Mucosa of rectum (tissue), 2 donors: ENCODE results near the gene HS3ST6.
"Not testable (repeated sequence)": the region's sequence is repeated elsewhere in the genome, so short reads cannot be mapped to it uniquely, and the experiment has no call there.

Source experiments
- H3K27ac ChIP-seq, 2 donors: one replicate each; pipeline ENCODE4 v1.7.0; 2013; ENCODE audit warnings: inconsistent platforms in 2 of 2, low read depth in 2 of 2, low read length in 2 of 2
- H3K27me3 ChIP-seq, 2 donors: one replicate each; pipeline ENCODE4 v1.7.0; 2013; ENCODE audit warnings: low read length in 2 of 2; ENCODE audit not compliant: control insufficient read depth in 2 of 2, insufficient read depth in 2 of 2
- H3K36me3 ChIP-seq, 2 donors: one replicate each; pipeline ENCODE4 v1.7.0; 2013; ENCODE audit warnings: low read length in 2 of 2; ENCODE audit not compliant: control insufficient read depth in 2 of 2, insufficient read depth in 2 of 2
- H3K4me1 ChIP-seq, 2 donors: one replicate each; pipeline ENCODE4 v1.7.0; 2013; ENCODE audit warnings: low read length in 2 of 2, mild to moderate bottlenecking in 1 of 2; ENCODE audit not compliant: control insufficient read depth in 2 of 2, insufficient read depth in 2 of 2
- H3K4me3 ChIP-seq, 2 donors: one replicate each; pipeline ENCODE4 v1.7.0; 2013; ENCODE audit warnings: low read length in 2 of 2
- H3K9ac ChIP-seq, 2 donors: one replicate each; pipeline ENCODE4 v1.7.0; 2013; ENCODE audit warnings: low read length in 2 of 2, low read depth in 1 of 2, mild to moderate bottlenecking in 1 of 2
- H3K9me3 ChIP-seq, 2 donors: one replicate each; pipeline ENCODE4 v1.7.0; 2013; ENCODE audit warnings: low read length in 2 of 2; ENCODE audit not compliant: control insufficient read depth in 2 of 2
- donor health status: healthy.
- donor health status: Normal muscosa, but diverticular disease.

The HS3ST6 gene

GRCh38 chr16:1907226-1907860, 10.9 kb downstream of the HS3ST6 start:
- no peaks in the 10 kb centered on the region for H3K27me3 ChIP-seq
- H3K4me1 ChIP-seq = peaks cover 18% of the 10 kb centered on the region in 2 donors
- H3K9ac ChIP-seq = no peak overlapping the region
- no peak overlapping the region for H3K27ac ChIP-seq
- H3K4me3 ChIP-seq = no peak overlapping the region
- no peaks in the 10 kb centered on the region for H3K9me3 ChIP-seq
- no peaks in the 10 kb centered on the region for H3K36me3 ChIP-seq

- Histone ChIP-seq H3K9ac (no peak overlapping the region), H3K27me3 (no peaks in the 10 kb centered on the region)
Measured at GRCh38 chr16:1906846-1907165, 11.4 kb downstream of the HS3ST6 start.

GRCh38 chr16:1906055-1906845, 12.0 kb downstream of the HS3ST6 start:
- no peaks in the 10 kb centered on the region for H3K36me3 ChIP-seq
- no peaks in the 10 kb centered on the region for H3K9me3 ChIP-seq
- H3K27me3 ChIP-seq = no peaks in the 10 kb centered on the region
- no peak overlapping the region for H3K9ac ChIP-seq
- no peak overlapping the region for H3K4me3 ChIP-seq
- peaks cover 10 to 13% of the 10 kb centered on the region in 2 donors for H3K4me1 ChIP-seq
- H3K27ac ChIP-seq = no peak overlapping the region

More at GRCh38 chr16:1906846-1907165, 11.4 kb downstream of the HS3ST6 start:
- no peaks in the 10 kb centered on the region for H3K9me3 ChIP-seq
- H3K36me3 ChIP-seq = no peaks in the 10 kb centered on the region
- no peak overlapping the region for H3K4me3 ChIP-seq
- no peak overlapping the region for H3K27ac ChIP-seq
- H3K4me1 ChIP-seq = peaks cover 13% of the 10 kb centered on the region in 2 donors

GRCh38 chr16:1903845-1904840, 14.1 kb downstream of the HS3ST6 start:
- Histone ChIP-seq H3K9me3 (no peaks in the 10 kb centered on the region), H3K4me3 (no peak overlapping the region), H3K4me1 (peaks cover 9 to 14% of the 10 kb centered on the region in 2 donors), H3K27ac (no peak overlapping the region), H3K9ac (no peak overlapping the region), H3K36me3 (no peaks in the 10 kb centered on the region), H3K27me3 (no peaks in the 10 kb centered on the region)

GRCh38 chr16:1903220-1903574, 15.0 kb downstream of the HS3ST6 start:
- peaks cover 8 to 15% of the 10 kb centered on the region in 2 donors for H3K4me1 ChIP-seq
- H3K36me3 ChIP-seq = no peaks in the 10 kb centered on the region
- H3K4me3 ChIP-seq = no peak overlapping the region
- H3K27ac ChIP-seq = no peak overlapping the region
- no peak overlapping the region for H3K9ac ChIP-seq
- no peaks in the 10 kb centered on the region for H3K27me3 ChIP-seq
- no peaks in the 10 kb centered on the region for H3K9me3 ChIP-seq

DNA sequence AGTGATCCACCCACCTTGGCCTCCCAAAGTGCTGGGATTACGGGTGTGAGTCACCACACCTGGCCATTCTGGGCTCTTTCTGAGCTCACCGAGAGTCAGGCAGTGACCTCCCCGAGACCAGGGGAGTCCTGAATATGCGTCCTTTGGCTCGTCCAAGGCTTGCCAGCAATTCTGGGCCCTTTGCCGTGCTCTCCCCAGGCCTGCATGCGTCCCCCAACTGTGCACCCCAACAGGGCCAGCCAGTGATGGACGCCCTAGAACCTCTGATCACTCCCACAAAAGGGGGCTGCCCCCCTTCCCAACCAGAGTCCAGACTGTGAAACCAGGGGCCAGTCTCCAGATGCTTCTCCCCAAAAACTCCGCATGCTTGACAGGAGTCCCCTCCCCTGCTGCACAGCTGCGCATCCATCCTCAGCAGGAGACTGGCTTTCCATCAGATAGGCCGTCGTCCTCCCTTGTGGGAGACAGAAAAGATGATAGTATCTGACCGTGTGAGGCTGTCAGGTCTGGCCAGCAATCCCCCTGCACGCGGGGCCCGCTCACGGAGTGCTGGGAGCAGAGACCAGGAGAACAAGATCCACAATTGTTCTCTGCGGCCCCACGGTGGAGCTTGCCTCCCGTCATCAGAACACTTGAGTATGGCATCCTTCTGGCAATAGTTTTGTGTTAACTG, 15.5 kb downstream of the HS3ST6 start:
- H3K27ac ChIP-seq = no peak overlapping the region
- no peaks in the 10 kb centered on the region for H3K36me3 ChIP-seq
- no peak overlapping the region for H3K4me3 ChIP-seq
- H3K9me3 ChIP-seq = no peaks in the 10 kb centered on the region
- H3K9ac ChIP-seq = no peak overlapping the region
- H3K4me1 ChIP-seq = peaks cover 8 to 15% of the 10 kb centered on the region in 2 donors
- no peaks in the 10 kb centered on the region for H3K27me3 ChIP-seq

- H3K4me1 ChIP-seq = peaks cover 7 to 18% of the 10 kb centered on the region in 2 donors
- H3K4me3 ChIP-seq = peak overlapping the region in 1 of 2 donors; percentile 13
- no peaks in the 10 kb centered on the region for H3K36me3 ChIP-seq
- peak overlapping the region in 1 of 2 donors; percentile 51 for H3K9ac ChIP-seq
- H3K27ac ChIP-seq = peak overlapping the region; percentile 16 to 47
- no peaks in the 10 kb centered on the region for H3K9me3 ChIP-seq
- H3K27me3 ChIP-seq = no peaks in the 10 kb centered on the region
Measured at GRCh38 chr16:1900452-1900774, 17.8 kb downstream of the HS3ST6 start.

GRCh38 chr16:1899641-1900451, 18.4 kb downstream of the HS3ST6 start:
- Histone ChIP-seq H3K9ac (no peak overlapping the region), H3K4me3 (peak overlapping the region in 1 of 2 donors; percentile 13), H3K27ac (peak overlapping the region; percentile 16 to 47), H3K36me3 (no peaks in the 10 kb centered on the region), H3K27me3 (no peaks in the 10 kb centered on the region), H3K9me3 (no peaks in the 10 kb centered on the region), H3K4me1 (peaks cover 10 to 21% of the 10 kb centered on the region in 2 donors)

DNA sequence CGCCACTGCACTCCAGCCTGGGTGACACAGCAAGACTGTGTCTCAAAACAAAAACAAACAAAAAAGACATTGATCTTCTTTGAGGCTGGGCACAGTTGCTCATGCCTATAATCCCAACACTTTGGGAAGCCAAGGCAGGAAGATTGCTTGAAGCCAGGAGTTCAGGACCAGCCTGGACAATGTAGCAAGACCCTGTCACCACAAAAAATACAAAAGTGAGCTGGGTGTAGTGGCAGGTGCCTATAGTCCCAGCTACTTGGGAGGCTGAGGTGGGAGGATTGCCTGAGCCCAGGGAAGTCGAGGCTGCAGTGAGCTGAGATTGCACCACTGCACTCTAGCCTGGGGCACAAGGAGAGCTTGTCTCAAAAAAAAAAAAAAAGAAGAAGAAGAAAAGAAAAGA, 20.5 kb downstream of the HS3ST6 start:
- not testable (repeated sequence) for H3K9ac ChIP-seq, H3K9me3 ChIP-seq, H3K4me3 ChIP-seq, H3K36me3 ChIP-seq, H3K27ac ChIP-seq, H3K27me3 ChIP-seq
- H3K4me1 ChIP-seq = peaks cover 19 to 32% of the 10 kb centered on the region in 2 donors
